Transverse colon (tissue), 4 donors: ENCODE results near the gene CNTN4. TPM values are rescaled to one million over a fixed set of nuclear protein-coding genes. Genes with fewer than 3 reads are reported as not detected.

Experiments used
- DNase-seq: peaks from one replicate; pipeline ENCODE4 v3.0.0-alpha.2; 2019
- H3K27ac ChIP-seq, 4 donors: fragments of 200-600 bp; sonication (generic); 2 replicates each; pipeline ENCODE4 v1.5.1; 2016 to 2018; ENCODE audit warnings: inconsistent platforms in 4 of 4
- H3K27me3 ChIP-seq: fragments of 200-600 bp; sonication (generic); 2 replicates; pipeline ENCODE4 v1.5.1; 2017; ENCODE audit warnings: inconsistent platforms
- H3K36me3 ChIP-seq, 4 donors: fragments of 200-600 bp; sonication (generic); 2 replicates each; pipeline ENCODE4 v1.5.1; 2017 to 2019; ENCODE audit warnings: inconsistent platforms in 4 of 4
- H3K4me1 ChIP-seq, 4 donors: fragments of 200-600 bp; sonication (generic); 2 replicates each; pipeline ENCODE4 v1.5.1; 2017 to 2020; ENCODE audit warnings: inconsistent platforms in 4 of 4
- H3K4me3 ChIP-seq, 4 donors: fragments of 200-600 bp; sonication (generic); 1 replicate in 1 of 4; 2 replicates in 3 of 4; pipeline versions ENCODE4 v1.5.1 to v1.6.1; 2017 to 2019; ENCODE audit warnings: inconsistent platforms in 4 of 4
- H3K9me3 ChIP-seq, 2 donors: fragments of 200-600 bp; sonication (generic); 2 replicates each; pipeline ENCODE4 v1.5.1; 2017 to 2019; ENCODE audit warnings: inconsistent platforms in 2 of 2
- EP300 ChIP-seq: sonication (generic); formaldehyde crosslinking; IDR thresholded peaks from one replicate; pipeline ENCODE4 v1.6.1; 2017; ENCODE audit warnings: antibody characterized with exemption, low read depth
- POLR2A ChIP-seq: fragments of 450-650 bp; IDR thresholded peaks from one replicate; pipeline ENCODE4 v1.6.1; 2016; ENCODE audit warnings: antibody characterized with exemption, mild to moderate bottlenecking, moderate library complexity
- POLR2AphosphoS5 ChIP-seq, 3 donors: sonication (generic); formaldehyde crosslinking; IDR thresholded peaks; one replicate each; pipeline ENCODE4 v1.6.1; 2016; ENCODE audit warnings: antibody characterized with exemption in 3 of 3
- WGBS, 2 donors: methylation state at CpG; one replicate each; pipeline ENCODE4 v1.1.5; 2018; ENCODE audit warnings: low coverage in 1 of 2; 5-methylcytosine and 5-hydroxymethylcytosine counted together
- in situ Hi-C, 4 donors: fragments of 200-750 bp; cut with MboI; loops; one replicate each; pipeline versions ENCODE4 v1.15.0 to v1.15.1; 2017; ENCODE audit warnings: low sequenced_read_pairs in 3 of 4, low pct_ligation_motif_present in 1 of 4, low pct_unique_long_range_greater_than_20kb in 1 of 4
- intact Hi-C: fragments of 100-400 bp; cut with DNase I; formaldehyde crosslinking; loops from one replicate; pipeline ENCODE4 v1.15.1; 2023; ENCODE audit warnings: low total_unique reads
- total RNA-seq, 4 donors: library from RNA; depleted of rRNA; stranded (reverse); fragments of >200 nt; gene quantifications; one replicate each; pipeline ENCODE4 v1.1.0, GENCODE V29; 2016
- TF ChIP-seq, protein P1 (sequence below), 5 experiments: fragments of 200-600 bp in 3 of 5; fragments of 450-650 bp in 2 of 5; sonication (generic) in 3 of 5; IDR thresholded peaks; 1 replicate in 2 of 5; 2 replicates in 3 of 5; pipeline ENCODE4 v1.5.1; 2016 to 2017; ENCODE audit warnings: antibody characterized with exemption in 5 of 5, inconsistent platforms in 3 of 5, mild to moderate bottlenecking in 2 of 5, moderate library complexity in 1 of 5

CNTN4 gene
- total RNA-seq, 4 donors from 2014 or later, result 17.6 to 49.0 (median 17.8) TPM

DNA sequence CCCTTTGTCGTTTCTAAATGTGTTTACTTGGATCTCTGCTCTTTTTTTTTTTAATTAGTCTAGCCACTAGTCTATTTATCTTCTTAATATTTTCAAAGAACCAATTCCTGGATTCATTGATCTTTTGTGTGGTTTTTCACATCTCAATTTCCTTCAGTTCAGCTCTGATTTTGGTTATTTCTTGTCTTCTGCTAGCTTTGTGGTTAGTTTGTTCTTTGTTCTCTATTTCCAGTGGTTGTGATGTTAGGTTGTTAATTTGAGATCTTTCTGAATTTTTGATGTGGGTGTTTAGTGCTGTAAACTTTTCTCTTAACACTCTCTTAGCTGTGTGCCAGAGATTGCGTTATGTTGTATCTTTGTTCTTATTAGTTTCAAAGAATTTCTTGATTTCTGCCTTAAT is 446.1 kb downstream of the CNTN4 start:
- no peaks in the 10 kb centered on the region for H3K27me3 ChIP-seq
- no peaks in the 10 kb centered on the region for H3K36me3 ChIP-seq
- no peak for TF ChIP-seq POLR2A
- TF ChIP-seq, protein P1, sequence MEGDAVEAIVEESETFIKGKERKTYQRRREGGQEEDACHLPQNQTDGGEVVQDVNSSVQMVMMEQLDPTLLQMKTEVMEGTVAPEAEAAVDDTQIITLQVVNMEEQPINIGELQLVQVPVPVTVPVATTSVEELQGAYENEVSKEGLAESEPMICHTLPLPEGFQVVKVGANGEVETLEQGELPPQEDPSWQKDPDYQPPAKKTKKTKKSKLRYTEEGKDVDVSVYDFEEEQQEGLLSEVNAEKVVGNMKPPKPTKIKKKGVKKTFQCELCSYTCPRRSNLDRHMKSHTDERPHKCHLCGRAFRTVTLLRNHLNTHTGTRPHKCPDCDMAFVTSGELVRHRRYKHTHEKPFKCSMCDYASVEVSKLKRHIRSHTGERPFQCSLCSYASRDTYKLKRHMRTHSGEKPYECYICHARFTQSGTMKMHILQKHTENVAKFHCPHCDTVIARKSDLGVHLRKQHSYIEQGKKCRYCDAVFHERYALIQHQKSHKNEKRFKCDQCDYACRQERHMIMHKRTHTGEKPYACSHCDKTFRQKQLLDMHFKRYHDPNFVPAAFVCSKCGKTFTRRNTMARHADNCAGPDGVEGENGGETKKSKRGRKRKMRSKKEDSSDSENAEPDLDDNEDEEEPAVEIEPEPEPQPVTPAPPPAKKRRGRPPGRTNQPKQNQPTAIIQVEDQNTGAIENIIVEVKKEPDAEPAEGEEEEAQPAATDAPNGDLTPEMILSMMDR (IDR thresholded peaks at IDR 0.05), result no peak
- no peak for TF ChIP-seq EP300
- TF ChIP-seq POLR2AphosphoS5 (IDR thresholded peaks at IDR 0.05), result no peak
- H3K4me1 ChIP-seq, result no peaks in the 10 kb centered on the region
- H3K27ac ChIP-seq, result no peak overlapping the region
- H3K9me3 ChIP-seq, result no peaks in the 10 kb centered on the region
- no peak for DNase-seq
- H3K4me3 ChIP-seq, result no peak overlapping the region
- 81 to 95% methylated on average over 2 of the region's 2 CpGs for WGBS, 2 donors
- in situ Hi-C loops (no loop called here), intact Hi-C loops (no loop called here)

DNA sequence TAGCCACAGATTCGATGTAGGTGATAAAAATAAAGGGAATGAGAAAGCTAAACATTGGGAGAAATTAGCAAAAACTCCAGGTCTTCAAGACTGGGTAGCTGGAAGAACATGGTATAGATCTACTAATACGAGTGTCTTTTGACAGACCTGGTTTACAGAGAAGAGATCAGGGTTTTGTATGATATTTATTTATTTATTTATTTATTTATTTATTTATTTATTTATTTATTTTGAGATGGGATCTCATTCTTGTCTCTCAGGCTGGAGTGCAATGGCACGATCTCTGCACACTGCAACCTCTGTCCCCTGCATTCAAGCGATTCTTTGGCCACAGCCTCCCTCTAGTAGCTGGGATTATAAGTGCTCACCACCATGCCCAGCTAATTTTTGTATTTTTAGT is 448.4 kb downstream of the CNTN4 start:
- H3K4me1 ChIP-seq, result no peaks in the 10 kb centered on the region
- no peaks in the 10 kb centered on the region for H3K36me3 ChIP-seq
- H3K27me3 ChIP-seq, result no peaks in the 10 kb centered on the region
- in situ Hi-C loops, result no loop called here
- no peak for DNase-seq
- no peak overlapping the region for H3K4me3 ChIP-seq
- no peak overlapping the region for H3K27ac ChIP-seq
- H3K9me3 ChIP-seq, result no peaks in the 10 kb centered on the region
- intact Hi-C loops, result no loop called here
- TF ChIP-seq POLR2AphosphoS5 (IDR thresholded peaks at IDR 0.05) (no peak), POLR2A (no peak), EP300 (no peak)
- TF ChIP-seq, protein P1 (IDR thresholded peaks at IDR 0.05), result no peak
- WGBS, 2 donors, result 73 to 81% methylated on average over 3 to 4 of the region's 4 CpGs

DNA sequence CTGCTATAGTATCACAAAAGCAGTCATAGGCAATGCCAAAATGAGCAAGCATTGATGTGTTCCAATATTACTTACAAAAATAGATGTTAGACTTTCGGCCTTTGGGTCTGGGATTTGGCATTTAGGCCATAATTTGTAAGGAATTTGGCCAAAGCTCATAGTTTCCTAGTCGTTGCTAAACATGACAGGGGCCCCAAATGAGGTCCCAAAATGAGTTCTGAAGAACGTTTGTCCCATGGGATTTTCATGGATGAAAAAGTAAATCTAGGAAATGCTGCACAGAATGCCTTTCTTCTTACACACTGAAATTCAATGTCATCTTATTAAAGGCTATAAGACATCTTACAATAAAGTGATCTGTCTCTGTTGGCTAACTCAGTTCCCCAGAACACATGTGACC is 456.0 kb downstream of the CNTN4 start:
- DNase-seq, result no peak
- WGBS, 2 donors, result 61 to 77% methylated on average over 3 of the region's 3 CpGs
- intact Hi-C loops (no loop called here), in situ Hi-C loops (no loop called here)
- Histone ChIP-seq H3K4me1 (no peaks in the 10 kb centered on the region), H3K9me3 (no peaks in the 10 kb centered on the region), H3K4me3 (no peak overlapping the region), H3K27ac (no peak overlapping the region), H3K27me3 (no peaks in the 10 kb centered on the region), H3K36me3 (no peaks in the 10 kb centered on the region)
- TF ChIP-seq, protein P1 (IDR thresholded peaks at IDR 0.05), result no peak
- TF ChIP-seq POLR2AphosphoS5 (IDR thresholded peaks at IDR 0.05) (no peak), EP300 (no peak), POLR2A (no peak)

DNA sequence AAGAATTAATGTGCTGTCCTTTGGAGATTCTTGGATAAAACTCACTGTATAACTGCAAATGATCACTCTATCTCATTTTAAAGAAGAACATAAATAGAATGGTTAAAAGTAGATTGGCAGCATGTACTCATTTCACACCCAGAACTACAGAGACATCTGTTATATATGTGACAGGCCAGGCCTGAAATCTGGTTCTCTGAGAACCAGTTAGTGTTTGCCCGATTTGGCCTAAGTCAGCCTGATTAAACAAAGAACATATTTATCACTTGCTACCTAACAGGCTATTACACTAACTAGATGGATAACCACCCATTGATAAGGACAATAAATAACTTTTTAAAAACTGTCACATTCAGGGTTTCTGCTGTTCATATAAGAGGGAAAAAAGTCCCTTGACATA is 460.1 kb downstream of the CNTN4 start:
- Histone ChIP-seq H3K27ac (no peak overlapping the region), H3K4me3 (no peak overlapping the region), H3K9me3 (no peaks in the 10 kb centered on the region), H3K27me3 (no peaks in the 10 kb centered on the region), H3K4me1 (no peaks in the 10 kb centered on the region), H3K36me3 (no peaks in the 10 kb centered on the region)
- intact Hi-C loops, result no loop called here
- DNase-seq, result no peak
- 73 to 80% methylated on average over 1 of the region's 1 CpG for WGBS, 2 donors
- in situ Hi-C loops, result no loop called here
- TF ChIP-seq EP300 (no peak), POLR2A (no peak), POLR2AphosphoS5 (IDR thresholded peaks at IDR 0.05) (no peak)
- TF ChIP-seq, protein P1 (IDR thresholded peaks at IDR 0.05), result no peak
